SK-N-SH treated with all-trans-retinoic acid at 6 μM for 48 hours (cell line): ENCODE measurements around the gene NANP.

Source experiments
- ESRRG ChIP-seq: fragments of 250-450 bp; sonication (Bioruptor Pico); IDR thresholded peaks from 2 replicates; pipeline ENCODE4 v1.6.1; 2021; ENCODE audit warnings: mild to moderate bottlenecking
- GLIS3 ChIP-seq: fragments of 250-450 bp; sonication (Bioruptor Pico); IDR thresholded peaks from 2 replicates; pipeline ENCODE4 v1.5.0; 2020; ENCODE audit warnings: mild to moderate bottlenecking, moderate library complexity
- PATZ1 ChIP-seq: fragments of 250-450 bp; sonication (Bioruptor Pico); IDR thresholded peaks from 2 replicates; pipeline ENCODE4 v1.8.0; 2020; ENCODE audit warnings: mild to moderate bottlenecking, moderate library complexity, borderline replicate concordance
- RARB ChIP-seq: fragments of 250-450 bp; sonication (Bioruptor Pico); IDR thresholded peaks from 2 replicates; pipeline ENCODE4 v1.8.0; 2021; ENCODE audit warnings: mild to moderate bottlenecking, moderate library complexity
- SNAI2 ChIP-seq: fragments of 250-450 bp; sonication (Bioruptor Pico); IDR thresholded peaks from 2 replicates; pipeline ENCODE4 v1.5.0; 2020; ENCODE audit warnings: mild to moderate bottlenecking, moderate library complexity
- TSHZ2 ChIP-seq: fragments of 250-450 bp; sonication (Bioruptor Pico); IDR thresholded peaks from 2 replicates; pipeline ENCODE4 v1.5.0; 2020; ENCODE audit warnings: mild to moderate bottlenecking, moderate library complexity
- ZC3H10 ChIP-seq: fragments of 250-450 bp; sonication (Bioruptor Pico); IDR thresholded peaks from 2 replicates; pipeline ENCODE4 v1.5.1; 2021; ENCODE audit warnings: mild to moderate bottlenecking, moderate library complexity
- ZFP3 ChIP-seq: fragments of 250-450 bp; sonication (Bioruptor Pico); IDR thresholded peaks from 2 replicates; pipeline ENCODE4 v1.5.0; 2020; ENCODE audit warnings: mild to moderate bottlenecking, moderate library complexity
- ZFP30 ChIP-seq: fragments of 450-650 bp; formaldehyde crosslinking; IDR thresholded peaks from 2 replicates; pipeline ENCODE4 v1.5.0; 2022; ENCODE audit warnings: mild to moderate bottlenecking, moderate library complexity
- ZNF565 ChIP-seq: fragments of 450-650 bp; formaldehyde crosslinking; conservative IDR thresholded peaks from 2 replicates; pipeline ENCODE4 v1.5.0; 2020; ENCODE audit warnings: low read depth, mild to moderate bottlenecking, moderate library complexity

- TF ChIP-seq ZNF565 (CRISPR knock-in tag), result no peak
- TF ChIP-seq ZFP30 (CRISPR knock-in tag), result no peak
- TF ChIP-seq GLIS3 (CRISPR knock-in tag), result no peak
- TF ChIP-seq RARB (CRISPR knock-in tag), result no peak
- TF ChIP-seq ESRRG, result no peak
- no peak for TF ChIP-seq TSHZ2
- no peak for TF ChIP-seq ZC3H10 (CRISPR knock-in tag)
- no peak for TF ChIP-seq ZFP3
- no peak for TF ChIP-seq PATZ1 (CRISPR knock-in tag)
- TF ChIP-seq SNAI2 (CRISPR knock-in tag), result no peak
These were observed 9.4 kb upstream of the NANP start for GRCh38 chr20:25632940-25633790.
